Measurements from ENCODE around the gene AVP.
"Not testable (repeated sequence)": the region's sequence is repeated elsewhere in the genome, so short reads cannot be mapped to it uniquely, and the experiment has no call there.

Gene AVP

GRCh38 chr20:3084283-3084985, at the start of gene AVP:
Gene AVP (minus strand): TSS chr20:3084724. CDS start chr20:3084674, 50 bp downstream.
- no peak for DNase-seq

DNA sequence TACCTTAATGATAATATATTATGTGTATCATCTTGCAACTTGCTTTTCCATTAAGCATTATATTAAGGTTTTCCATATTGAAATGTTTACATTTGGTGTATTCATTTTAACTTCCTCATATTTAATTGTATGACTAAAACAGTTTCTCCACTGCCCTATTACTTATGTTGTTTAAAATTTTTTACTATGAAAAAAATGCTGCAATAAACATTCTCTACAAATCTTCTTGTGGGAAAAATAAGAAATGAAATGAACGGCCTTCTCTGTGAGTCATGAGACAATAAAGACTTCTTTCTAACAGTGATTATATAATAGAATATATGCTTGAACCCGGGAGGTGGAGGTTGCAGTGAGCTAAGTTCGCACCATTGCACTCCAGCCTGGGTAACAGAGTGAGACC, 49.6 kb upstream of the AVP start:
- DNase-seq, result no peak

GRCh38 chr20:3133155-3133554, 48.6 kb upstream of the AVP start:
- no peak for DNase-seq

GRCh38 chr20:3130051-3130600, 45.6 kb upstream of the AVP start:
- DNase-seq, result no peak

- no peak for DNase-seq
Observed at GRCh38 chr20:3129094-3129493, 44.6 kb upstream of the AVP start.

DNA sequence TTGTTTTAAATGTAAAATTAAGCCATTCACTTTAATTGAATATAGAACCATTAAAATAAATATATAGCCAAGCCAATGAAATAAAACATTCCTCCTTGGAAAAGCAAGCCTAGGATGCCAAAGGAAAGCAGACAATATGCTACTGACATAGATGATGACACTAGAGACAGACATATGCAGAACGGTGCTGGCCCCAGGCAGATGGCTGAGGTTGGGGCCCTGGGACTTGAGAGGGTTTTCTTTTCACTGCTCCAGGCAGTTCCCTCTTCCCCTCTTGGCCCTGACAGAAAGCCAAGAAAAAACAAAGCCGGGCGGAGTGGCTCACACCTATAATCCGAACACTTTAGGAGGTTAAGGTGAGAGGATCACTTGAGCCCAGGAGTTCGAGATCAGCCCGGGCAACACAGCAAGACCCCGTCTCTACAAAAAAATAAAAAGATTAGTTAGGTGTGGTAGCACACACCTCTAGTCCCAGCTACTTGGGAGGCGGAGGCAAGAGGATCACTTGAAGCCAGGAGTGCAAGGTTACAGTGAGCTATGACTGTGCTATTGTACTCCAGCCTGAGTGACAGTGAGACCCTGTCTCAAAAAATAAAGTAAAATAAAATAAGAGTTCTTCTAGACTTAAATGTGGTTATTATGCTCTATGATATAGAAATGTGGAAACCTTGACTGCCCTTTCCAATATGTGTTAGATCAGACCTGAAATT, 43.9 kb upstream of the AVP start:
- no peak for DNase-seq

DNA sequence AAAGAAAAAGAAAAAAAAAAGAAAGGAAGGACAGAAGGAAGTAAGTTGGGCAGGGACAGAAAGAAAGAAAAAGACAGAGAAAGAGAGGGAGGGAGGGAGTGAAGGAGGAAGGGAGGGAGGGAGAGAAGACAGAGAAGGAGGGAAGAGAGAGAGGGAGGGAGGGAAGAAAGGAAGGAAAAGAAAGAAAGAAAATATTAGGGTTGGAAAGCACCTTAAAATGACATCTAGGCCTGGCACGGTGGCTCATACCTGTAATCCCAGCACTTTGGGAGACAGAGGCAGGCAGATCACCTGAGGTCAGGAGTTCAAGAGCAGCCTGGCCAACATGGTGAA, 42.0 kb upstream of the AVP start:
- DNase-seq, result no peak

GRCh38 chr20:3125776-3126526, 41.4 kb upstream of the AVP start:
- not testable (repeated sequence) for DNase-seq

DNA sequence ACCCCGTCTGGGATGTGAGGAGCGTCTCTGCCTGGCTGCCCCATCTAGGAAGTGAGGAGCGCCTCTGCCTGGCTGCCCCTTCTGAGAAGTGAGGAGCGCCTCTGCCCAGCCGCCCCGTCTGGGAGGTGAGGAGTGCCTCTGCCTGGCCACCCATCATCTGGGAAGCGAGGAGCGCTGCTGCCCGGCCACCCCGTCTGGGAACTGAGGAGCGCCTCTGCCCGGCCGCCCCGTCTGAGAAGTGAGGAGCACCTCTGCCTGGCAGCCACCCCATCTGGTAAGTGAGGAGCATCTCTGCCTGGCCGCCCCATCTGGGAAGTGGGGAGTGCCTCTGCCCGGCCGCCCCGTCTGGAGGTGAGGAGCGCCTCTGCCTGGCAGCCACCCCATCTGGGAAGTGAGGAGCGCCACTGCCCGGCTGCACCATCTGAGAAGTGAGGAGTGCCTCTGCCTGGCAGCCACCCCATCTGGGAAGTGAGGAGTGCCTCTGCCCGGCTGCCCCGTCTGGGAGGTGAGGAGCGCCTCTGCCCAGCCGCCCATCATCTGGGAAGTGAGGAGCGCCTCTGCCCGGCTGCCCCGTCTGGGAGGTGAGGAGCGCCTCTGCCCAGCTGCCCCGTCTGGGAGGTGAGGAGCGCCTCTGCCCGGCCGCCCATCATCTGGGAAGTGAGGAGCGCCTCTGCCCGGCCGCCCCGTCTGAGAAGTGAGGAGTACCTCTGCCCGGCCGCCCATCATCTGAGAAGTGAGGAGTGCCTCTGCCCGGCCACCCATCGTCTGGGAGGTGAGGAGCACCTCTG, 40.4 kb upstream of the AVP start:
- not testable (repeated sequence) for DNase-seq

DNA sequence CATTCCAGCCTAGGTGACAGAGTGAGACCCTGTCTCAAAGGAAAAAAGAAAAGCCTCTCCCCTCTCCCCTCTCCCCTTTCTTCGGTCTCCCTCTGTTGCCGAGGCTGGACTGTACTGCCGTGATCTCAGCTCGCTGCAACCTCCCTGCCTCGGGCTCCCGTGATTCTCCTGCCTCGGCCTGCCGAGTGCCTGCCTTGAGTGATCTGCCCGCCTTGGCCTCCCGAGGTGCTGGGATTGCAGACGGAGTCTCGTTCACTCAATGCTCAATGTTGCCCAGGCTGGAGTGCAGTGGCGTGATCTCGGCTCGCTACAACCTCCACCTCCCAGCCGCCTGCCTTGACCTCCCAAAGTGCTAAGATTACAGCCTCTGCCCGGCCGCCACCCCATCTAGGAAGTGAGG, 39.6 kb upstream of the AVP start:
- DNase-seq, result not testable (repeated sequence)

DNA sequence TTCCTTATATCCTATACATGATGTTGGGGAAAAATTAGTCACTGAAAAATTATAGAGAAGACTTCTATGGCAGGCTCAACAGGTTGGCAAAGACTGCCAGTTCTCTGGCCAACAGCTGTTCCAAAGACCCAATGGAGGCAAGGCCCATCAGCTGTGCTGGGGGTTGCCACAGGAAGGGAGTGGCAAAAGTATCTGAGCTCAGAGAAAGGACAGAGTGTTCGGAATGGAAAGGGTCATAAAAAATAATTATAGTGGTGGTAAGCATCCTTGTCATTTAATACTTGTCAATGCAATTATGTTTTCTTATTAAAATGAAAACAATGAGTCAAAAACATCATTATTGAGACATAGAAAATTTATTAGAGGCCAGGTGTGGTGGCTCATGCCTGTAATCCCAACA, 39.0 kb upstream of the AVP start:
- no peak for DNase-seq

DNA sequence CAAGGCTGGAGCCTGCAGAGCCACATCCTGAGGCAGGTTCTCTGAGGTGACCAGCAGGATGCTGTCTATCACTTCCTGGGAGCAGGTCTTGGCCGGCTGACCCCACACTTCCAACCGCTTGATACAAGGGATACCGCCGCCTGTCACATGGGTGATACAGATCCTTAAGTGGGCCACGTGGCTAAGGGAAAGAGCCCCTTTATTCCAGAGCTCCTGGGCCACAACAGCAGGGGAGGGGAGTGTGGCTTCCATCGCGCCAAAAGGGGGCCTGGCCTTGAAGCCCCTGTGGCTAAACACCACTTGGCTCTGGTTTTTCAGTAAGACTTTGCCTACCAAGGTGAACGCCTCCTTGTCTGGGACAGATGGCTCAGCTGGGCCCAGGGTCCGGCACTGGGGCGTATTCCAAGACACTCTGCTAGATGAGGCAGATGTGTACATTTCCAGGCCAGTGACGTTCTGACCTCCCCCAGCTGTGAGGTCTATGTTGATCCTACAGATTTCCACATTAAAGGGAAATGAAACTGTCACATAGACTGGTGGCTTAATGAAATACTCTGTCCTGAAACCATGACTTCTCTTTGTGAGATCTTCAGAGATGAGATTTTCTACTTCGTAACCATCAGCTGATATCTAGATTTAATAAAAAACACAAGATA, 37.6 kb upstream of the AVP start:
- DNase-seq, result no peak

DNA sequence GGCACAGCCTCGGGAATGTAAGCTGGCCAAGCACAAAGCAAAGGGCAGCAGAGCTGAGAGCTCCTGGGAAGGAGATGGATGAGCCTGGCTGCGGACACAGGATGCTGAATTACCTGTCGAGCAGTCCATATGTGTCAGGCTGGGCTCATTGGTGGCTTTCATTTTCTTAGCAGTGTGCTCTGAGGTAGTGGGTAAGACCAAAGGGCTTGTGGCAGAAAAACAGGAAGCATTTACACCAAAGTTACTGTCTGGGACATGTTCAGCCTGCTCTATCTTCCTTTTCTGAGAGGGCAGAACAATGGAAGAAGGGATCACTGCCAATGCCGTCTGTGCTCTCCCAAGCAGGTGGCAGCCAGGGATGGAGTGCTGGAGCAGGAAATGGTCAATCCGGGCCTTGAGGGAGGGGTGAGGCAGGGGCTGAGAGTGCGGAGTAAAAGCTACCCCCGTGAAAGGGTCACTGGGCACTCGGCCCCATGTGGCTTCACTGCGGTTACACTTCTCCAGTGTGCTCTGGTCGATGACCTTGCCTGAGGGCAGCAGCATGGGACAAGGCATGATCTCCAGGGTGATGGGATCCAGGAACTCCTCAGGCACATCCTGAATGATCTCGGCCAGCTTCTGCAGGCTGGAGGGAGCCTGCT, 36.9 kb upstream of the AVP start:
- no peak for DNase-seq

DNA sequence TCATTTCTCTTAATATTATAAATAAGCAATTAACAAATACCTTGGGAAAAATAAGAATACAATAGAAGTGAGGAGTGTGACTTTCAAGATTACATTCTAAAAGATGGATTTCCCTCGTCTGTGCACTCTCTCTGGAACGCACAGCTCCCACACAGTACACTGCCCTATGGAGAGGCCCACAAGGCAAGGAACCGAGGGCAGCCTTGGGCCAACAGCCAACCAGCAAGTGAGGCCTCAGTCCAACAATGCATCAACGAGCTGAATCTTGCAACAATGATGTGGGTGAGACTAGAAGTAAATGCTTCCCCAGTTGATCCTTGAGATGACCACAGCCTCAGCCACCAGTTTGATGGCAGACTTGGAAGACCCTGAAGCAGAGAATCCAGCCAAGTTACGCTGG, 34.5 kb upstream of the AVP start:
- DNase-seq, result no peak

- peak; percentile 67 for DNase-seq
Observed at GRCh38 chr20:3117839-3118379, 33.4 kb upstream of the AVP start.

DNA sequence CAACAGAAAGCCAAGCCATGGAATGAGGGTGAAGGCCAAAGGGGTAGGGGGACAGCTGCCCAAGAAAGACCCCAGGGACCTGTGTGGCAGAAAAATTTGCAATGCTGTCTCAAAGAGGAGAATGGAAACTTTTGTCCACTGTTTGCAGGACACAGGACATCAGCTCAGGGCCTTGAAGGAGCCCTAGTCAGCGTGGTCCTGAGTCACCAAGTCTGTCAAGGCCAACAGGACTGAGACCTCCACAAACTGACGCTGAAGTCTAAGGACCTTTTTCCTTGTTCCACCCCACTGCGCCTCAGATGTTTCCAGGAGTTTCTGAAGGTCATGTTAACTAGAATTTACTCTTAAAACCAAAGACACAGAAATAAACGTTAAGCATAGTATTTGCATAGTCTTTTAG, 31.8 kb upstream of the AVP start:
- DNase-seq, result no peak

DNA sequence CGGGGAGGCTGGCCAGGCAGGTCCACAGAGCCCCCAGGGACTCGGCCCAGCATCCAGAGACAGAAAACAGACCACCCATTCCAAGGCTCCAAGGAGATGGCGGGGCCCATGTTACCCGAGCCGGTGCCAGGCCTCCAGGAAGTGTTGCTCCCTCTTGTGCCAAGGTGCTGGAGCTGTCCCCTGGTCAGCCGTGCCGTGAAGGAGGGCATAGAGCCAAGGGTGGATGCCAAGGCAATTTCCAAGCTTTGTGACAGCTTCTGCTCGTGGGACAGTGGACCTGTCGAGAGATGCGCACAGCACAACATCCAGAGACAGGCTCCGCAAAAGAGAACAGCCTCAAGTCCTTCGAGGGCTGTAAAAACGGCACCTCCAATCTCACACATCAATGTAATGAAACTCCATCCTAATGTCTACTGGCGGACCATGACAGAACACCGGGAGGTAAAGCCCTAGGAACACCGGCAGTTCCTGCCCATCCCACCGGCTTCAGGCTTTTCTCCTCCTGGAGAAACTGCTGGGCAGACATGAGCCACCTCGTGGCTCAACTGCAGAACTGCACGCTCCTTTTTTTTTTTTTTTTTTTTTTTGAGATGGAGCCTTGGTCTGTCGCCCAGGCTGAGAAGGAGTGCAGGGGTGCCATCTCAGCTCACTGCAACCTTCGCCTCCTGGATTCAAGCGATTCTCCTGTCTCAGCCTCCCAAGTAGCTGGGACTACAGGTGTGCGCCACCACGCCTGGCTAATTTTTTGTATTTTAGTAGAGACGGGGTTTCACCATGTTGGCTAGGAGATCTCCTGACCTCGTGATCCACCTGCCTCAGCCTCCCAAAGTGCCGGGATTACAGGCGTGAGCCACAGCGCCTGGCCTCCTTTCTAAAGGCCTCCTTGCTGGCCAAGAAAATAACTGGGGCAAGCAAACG, 30.9 kb upstream of the AVP start:
- DNase-seq, result peak; percentile 51

- no peak for DNase-seq
Observed at GRCh38 chr20:3111995-3112394, 27.5 kb upstream of the AVP start.

DNA sequence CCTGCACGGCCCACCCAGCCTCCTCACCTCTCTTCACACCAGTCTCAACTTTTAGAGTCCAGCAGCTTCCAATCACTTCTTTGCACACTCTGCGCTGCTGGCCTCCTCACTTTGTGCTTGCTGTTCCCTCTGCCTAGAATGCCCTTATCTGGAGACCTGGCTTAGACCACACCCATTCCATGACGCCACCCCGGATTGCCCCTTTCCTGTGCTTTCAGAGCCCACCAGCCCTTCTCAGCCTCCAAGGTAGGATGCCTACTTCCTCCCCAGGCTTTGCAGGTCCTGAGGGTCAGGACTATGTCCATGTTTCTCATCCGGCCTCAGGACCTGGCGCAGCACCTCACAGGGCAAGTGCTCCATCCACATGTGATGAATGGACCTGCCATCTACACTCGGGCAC, 27.0 kb upstream of the AVP start:
- no peak for DNase-seq

Measured in fibroblast of skin of right biceps (primary cell).